Nephron progenitor cell (in vitro differentiated cells): ENCODE data around the gene MYO1D.

Source experiments
- DNase-seq: peaks from one replicate; pipeline ENCODE4 v3.0.0; 2021
- H3K27ac Mint-ChIP-seq: 2 replicates; pipeline ENCODE4 v1.8.0; 2021; ENCODE audit warnings: mild to moderate bottlenecking, moderate library complexity, mixed read lengths
- H3K27me3 Mint-ChIP-seq: 2 replicates; pipeline ENCODE4 v1.8.0; 2021; ENCODE audit warnings: mild to moderate bottlenecking, low read depth, mixed read lengths; ENCODE audit not compliant: poor library complexity
- H3K36me3 Mint-ChIP-seq: 2 replicates; pipeline ENCODE4 v1.8.0; 2021; ENCODE audit warnings: low read depth, mixed read lengths
- H3K4me1 Mint-ChIP-seq: 2 replicates; pipeline ENCODE4 v1.8.0; 2021; ENCODE audit warnings: mixed read lengths
- H3K4me3 Mint-ChIP-seq: 2 replicates; pipeline ENCODE4 v1.8.0; 2021; ENCODE audit warnings: mild to moderate bottlenecking, moderate library complexity, mixed read lengths
- H3K9me3 Mint-ChIP-seq: 2 replicates; pipeline ENCODE4 v1.8.0; 2021; ENCODE audit warnings: mild to moderate bottlenecking, moderate library complexity, mixed read lengths
- CTCF ChIP-seq: fragments of 200-600 bp; sonication (generic); IDR thresholded peaks from 2 replicates; pipeline ENCODE4 v1.5.0; 2021; ENCODE audit warnings: antibody characterized with exemption

Gene MYO1D

GRCh38 chr17:32693194-32693897 is 183.6 kb downstream of the MYO1D start:
- Mint-ChIP-seq H3K36me3 (peaks cover 16% of the 10 kb centered on the region), H3K27me3 (peaks cover 4% of the 10 kb centered on the region), H3K4me1 (peaks cover 11% of the 10 kb centered on the region), H3K27ac (no peak overlapping the region), H3K4me3 (no peak overlapping the region), H3K9me3 (peaks cover 17% of the 10 kb centered on the region)
- no peak for TF ChIP-seq CTCF
- no peak for DNase-seq

- H3K27ac Mint-ChIP-seq, result no peak overlapping the region
Observed at GRCh38 chr17:32692179-32692578, 184.7 kb downstream of the MYO1D start.

GRCh38 chr17:32689348-32689747 is 187.6 kb downstream of the MYO1D start:
- H3K27me3 Mint-ChIP-seq, result peaks cover 4% of the 10 kb centered on the region
- peaks cover 18% of the 10 kb centered on the region for H3K4me1 Mint-ChIP-seq
- DNase-seq, result no peak

More at GRCh38 chr17:32692179-32692578, 184.7 kb downstream of the MYO1D start:
- TF ChIP-seq CTCF, result no peak
- Mint-ChIP-seq H3K9me3 (peaks cover 20% of the 10 kb centered on the region), H3K4me1 (peaks cover 16% of the 10 kb centered on the region), H3K27me3 (peaks cover 4% of the 10 kb centered on the region), H3K36me3 (peaks cover 16% of the 10 kb centered on the region), H3K4me3 (no peak overlapping the region)
- DNase-seq, result no peak

GRCh38 chr17:32688221-32688620 is 188.7 kb downstream of the MYO1D start:
- peaks cover 4% of the 10 kb centered on the region for H3K27me3 Mint-ChIP-seq
- H3K4me3 Mint-ChIP-seq, result no peak overlapping the region
- peaks cover 35% of the 10 kb centered on the region for H3K9me3 Mint-ChIP-seq
- H3K27ac Mint-ChIP-seq, result peak overlapping the region; percentile 82
- no peak for DNase-seq
- TF ChIP-seq CTCF, result no peak
- peaks cover 22% of the 10 kb centered on the region for H3K4me1 Mint-ChIP-seq
- H3K36me3 Mint-ChIP-seq, result peaks cover 16% of the 10 kb centered on the region

More at GRCh38 chr17:32689348-32689747, 187.6 kb downstream of the MYO1D start:
- Mint-ChIP-seq H3K27ac (no peak overlapping the region), H3K36me3 (peaks cover 17% of the 10 kb centered on the region), H3K9me3 (peaks cover 29% of the 10 kb centered on the region), H3K4me3 (no peak overlapping the region)
- TF ChIP-seq CTCF, result no peak

GRCh38 chr17:32684087-32684958 is 192.6 kb downstream of the MYO1D start:
- H3K4me3 Mint-ChIP-seq, result peak overlapping the region; percentile 58
- no peak for DNase-seq
- H3K36me3 Mint-ChIP-seq, result peaks cover 16% of the 10 kb centered on the region
- peaks cover 18% of the 10 kb centered on the region for H3K4me1 Mint-ChIP-seq
- peak overlapping the region; percentile 43 for H3K27ac Mint-ChIP-seq
- no peaks in the 10 kb centered on the region for H3K27me3 Mint-ChIP-seq
- H3K9me3 Mint-ChIP-seq, result peaks cover 39% of the 10 kb centered on the region
- TF ChIP-seq CTCF, result no peak
